Skin epidermis (tissue), 12 donors: Measurements from ENCODE around the gene CD69.
A peak's percentile ranks its signal among the peaks of the same experiment; 100 is the strongest.

ENCODE experiments used
- H3K27ac ChIP-seq, 21 experiments: fragments of 200-600 bp; sonication (generic) in 11 of 21; one replicate each; pipeline ENCODE4 v1.5.0; 2020; ENCODE audit warnings: mild to moderate bottlenecking in 3 of 21, inconsistent platforms in 2 of 21, moderate library complexity in 2 of 21
- H3K4me3 ChIP-seq, 7 experiments: fragments of 200-600 bp; sonication (generic) in 2 of 7; one replicate each; pipeline ENCODE4 v1.5.0; 2020; ENCODE audit warnings: inconsistent platforms in 2 of 7, mild to moderate bottlenecking in 2 of 7, moderate library complexity in 1 of 7

The CD69 gene

DNA sequence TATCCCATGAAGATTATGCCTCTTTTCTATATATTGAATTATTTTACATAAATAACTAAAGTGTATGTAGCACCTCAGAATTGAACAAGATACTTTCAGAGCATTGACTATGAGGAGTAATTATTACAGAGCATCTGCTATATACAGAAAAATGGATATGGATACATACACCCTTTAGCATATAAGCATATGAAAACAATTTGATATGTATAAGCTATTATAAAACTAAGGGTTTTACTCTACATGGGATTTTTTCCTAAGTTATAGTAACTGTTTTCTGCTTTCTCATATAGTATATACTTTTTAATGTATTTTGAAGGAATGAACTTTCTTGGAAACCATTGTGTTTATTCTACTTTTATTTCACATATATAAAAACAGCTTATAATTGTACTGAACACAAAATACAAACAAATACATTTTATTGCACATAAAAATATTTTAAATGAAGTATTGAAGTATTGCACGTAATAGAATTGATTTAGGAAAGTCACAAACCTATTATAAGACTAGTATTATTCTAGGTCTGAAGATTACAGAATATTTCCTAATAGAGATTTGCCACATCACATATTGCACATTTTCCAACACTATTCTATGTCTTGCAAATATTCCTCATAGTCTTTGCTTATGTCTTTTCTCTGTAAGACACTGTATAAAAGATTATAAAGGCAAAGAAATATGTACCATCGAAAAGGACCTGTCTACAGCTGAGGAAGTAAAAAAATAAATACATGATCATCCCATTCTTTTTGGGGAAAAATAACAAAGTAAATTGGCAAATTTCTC lies 8.4 kb downstream of the CD69 start:
- no peak overlapping the region for H3K27ac ChIP-seq

DNA sequence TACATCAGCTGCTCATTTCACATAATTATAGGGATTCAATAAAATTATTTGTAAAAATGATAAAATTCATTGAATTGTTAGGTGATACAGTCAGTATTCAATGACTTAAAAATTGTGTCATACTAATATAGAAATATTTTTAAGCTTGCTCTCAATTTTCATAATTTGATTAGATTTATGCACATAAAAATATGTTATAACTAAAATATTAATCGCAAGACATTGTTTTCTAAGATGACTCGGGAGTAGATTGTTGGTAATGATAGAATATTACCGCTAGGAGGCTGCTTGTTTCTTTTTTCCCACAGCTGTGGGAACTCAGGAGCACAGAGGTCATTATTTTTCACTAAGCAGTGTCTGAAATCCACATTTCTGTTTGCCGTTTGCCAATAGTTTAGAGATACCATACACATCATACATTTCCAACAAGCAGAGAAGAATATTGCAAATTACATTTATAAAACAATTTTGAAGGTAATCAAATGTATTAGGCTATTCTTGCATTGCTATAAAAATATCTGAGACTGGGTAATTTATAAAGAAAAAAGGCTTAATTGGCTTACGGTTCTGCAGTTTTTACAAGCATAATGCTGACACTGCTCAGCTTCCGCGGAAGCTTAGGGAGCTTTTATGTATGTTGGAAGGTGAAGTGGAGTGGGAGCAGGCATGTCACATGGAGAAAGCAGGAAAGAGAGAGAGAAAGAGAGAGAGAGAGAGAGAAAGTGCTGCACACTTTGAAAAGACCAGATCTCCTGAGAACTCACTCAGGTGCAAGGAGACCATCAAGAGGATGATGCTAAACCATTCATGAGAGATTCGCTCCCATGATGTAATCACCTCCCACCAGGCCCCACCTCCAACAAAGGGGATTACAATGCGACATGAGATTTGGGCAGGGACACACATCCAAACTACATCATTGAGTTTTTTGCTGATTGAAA lies 9.2 kb downstream of the CD69 start:
- H3K4me3 ChIP-seq = peak overlapping the region in 1 of 7 experiments; percentile 0
- H3K27ac ChIP-seq = no peak overlapping the region

More for the DNA sequence above, 8.4 kb downstream of the CD69 start:
- H3K4me3 ChIP-seq = no peak overlapping the region

DNA sequence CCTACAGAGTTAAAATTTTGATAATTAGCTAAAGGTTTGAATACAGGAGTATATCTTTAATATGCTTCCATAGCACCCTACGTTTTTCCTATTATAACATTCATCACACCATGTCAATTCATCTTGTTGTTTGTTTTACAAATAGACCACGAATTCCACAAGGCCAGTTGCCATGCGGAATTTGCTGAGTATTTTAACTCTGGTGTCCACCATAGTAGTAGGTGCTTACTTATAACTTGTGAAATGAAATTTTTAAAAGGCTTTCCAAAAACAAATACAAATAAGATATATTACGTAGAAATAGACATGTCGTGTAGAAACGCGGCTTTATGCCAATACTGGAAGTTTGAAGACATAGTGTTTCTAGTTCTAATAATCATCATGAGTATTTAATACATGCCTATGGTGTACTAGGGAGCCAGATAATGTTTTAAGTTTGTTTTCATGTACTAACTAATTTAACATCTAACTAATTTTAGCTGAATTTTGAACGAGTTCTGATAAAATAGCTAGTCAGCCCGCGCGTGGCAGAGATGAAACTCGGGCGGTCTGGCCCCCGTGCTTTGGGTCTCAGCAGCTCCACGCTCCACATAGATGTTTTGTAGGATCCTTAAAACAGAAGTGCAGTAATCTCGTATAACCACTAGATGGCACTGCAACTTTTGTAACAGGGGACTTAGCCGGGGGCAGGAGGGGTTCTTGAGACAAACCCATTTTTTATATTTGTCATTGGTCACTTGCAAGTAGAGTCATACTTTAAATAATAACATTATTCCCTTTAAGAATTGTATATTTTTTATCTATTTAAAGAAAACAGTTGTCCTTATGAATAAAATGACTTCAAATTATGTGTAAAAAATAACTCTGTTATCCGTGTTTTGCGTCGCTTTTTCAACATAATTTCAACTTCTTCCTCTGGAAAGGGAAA lies 10.2 kb downstream of the CD69 start:
- Histone ChIP-seq H3K27ac (no peak overlapping the region), H3K4me3 (peak overlapping the region in 2 of 7 experiments; percentile 0 to 1)

DNA sequence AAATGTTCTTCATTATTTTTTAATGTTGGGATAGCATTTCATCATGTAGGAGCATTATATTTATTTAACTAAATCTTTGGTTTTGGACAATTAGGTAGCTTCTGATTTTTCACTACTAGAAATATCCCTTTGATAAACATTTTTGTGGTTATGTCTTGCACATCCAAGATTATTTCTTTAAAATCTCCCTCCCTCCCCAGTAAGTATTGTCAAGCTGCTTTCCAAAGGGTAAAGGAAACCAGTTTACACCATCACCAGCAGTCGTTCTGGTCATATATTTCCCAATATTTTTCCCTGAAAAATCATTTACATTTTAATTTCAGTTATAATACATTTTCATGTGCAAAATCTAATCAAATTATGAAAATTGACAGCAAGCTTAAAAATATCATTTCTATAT lies 11.1 kb downstream of the CD69 start:
- Histone ChIP-seq H3K27ac (no peak overlapping the region), H3K4me3 (no peak overlapping the region)

DNA sequence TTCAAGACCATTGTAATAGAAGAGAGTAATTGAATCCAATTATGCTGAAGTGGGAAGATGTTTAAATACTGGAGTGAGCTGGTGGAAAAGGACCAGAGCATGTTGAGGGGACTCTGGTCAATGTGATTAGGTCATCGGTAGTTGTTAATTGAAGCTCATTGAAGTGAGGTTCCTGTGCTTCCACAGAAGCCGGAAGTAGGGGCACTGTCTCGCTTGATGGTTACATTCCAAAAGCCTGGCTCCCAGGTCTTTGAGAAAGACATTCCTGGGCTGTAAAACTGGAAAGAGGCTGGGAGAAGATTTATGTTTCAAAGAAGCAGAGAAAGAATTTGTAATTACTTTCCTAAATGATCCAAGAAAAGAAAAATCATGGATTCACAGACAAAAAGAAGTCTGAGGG lies 15.5 kb downstream of the CD69 start:
- Histone ChIP-seq H3K4me3 (no peak overlapping the region), H3K27ac (no peak overlapping the region)

DNA sequence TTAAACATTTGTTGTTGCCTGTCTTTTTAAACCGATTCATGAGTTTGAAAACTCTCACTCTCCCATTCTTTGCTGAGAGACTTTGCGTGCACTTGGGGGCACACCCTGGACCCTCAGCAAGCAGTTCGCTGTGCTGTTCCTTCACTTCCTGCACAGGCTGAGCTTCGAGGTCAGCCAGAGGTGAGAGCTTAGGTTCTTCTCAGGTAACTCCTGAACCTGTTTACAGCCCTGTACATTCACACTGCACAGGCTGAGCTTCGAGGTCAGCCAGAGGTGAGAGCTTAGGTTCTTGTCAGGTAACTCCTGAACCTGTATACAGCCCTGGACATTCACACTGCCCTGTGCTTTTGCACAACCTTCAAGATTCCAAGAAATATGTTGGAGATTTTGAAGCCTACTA lies 18.0 kb downstream of the CD69 start:
- peak overlapping the region in 6 of 21 experiments; percentile 2 to 45 (median 28) for H3K27ac ChIP-seq
- H3K4me3 ChIP-seq = no peak overlapping the region

DNA sequence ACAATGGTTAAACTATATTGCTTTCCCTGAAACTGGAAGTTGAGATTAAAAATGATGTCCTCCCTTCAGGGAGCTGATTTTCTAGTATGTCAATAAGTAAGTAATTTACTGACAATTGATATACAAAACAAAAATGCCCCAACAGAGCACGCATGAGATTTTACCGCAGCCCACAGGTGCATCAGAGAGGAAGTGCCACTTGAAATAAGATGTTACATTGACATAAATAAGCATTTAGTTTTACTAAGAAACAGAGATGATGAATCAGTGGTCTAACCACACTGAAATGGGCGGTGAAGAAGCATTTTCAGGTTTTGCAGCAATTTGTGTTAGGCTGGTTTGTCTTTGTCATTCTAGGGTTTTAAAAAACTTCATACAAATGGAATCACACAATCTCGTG lies 19.0 kb downstream of the CD69 start:
- H3K27ac ChIP-seq = peak overlapping the region in 2 of 21 experiments; percentile 37 to 52
- H3K4me3 ChIP-seq = no peak overlapping the region

DNA sequence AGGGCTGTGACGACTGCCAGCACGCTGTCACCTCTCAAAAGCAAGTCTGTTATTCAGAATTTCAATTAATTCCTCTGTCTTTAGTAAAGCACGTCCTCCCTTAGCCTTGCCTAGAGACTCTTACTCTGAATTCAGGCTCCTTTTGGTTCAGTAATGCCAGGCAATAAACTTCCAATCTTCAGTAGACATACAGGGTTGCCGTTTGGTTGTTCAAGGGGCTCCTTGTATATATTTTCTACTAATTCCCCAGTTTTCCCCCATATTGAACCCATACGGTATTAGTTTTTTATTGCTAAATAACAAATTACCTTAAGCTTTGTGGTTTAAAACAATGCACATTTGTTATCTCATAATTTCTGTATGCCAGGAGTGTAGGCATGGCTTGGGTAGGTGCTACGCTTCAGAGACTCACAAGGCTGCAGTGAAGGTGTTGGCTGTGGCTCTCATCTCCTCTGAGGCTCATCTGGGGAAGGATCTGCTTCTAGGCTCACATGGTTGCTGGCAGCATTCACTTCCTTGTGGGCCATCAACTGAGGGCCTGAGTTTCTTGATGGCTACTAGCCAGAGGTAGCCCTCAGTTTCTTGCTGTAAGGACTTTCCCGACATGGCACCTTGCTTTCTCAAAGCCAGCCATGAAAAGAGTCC lies 20.5 kb downstream of the CD69 start:
- peak overlapping the region in 12 of 21 experiments; percentile 6 to 72 (median 52) for H3K27ac ChIP-seq
- H3K4me3 ChIP-seq = peak overlapping the region in 5 of 7 experiments; percentile 2 to 40 (median 21)

DNA sequence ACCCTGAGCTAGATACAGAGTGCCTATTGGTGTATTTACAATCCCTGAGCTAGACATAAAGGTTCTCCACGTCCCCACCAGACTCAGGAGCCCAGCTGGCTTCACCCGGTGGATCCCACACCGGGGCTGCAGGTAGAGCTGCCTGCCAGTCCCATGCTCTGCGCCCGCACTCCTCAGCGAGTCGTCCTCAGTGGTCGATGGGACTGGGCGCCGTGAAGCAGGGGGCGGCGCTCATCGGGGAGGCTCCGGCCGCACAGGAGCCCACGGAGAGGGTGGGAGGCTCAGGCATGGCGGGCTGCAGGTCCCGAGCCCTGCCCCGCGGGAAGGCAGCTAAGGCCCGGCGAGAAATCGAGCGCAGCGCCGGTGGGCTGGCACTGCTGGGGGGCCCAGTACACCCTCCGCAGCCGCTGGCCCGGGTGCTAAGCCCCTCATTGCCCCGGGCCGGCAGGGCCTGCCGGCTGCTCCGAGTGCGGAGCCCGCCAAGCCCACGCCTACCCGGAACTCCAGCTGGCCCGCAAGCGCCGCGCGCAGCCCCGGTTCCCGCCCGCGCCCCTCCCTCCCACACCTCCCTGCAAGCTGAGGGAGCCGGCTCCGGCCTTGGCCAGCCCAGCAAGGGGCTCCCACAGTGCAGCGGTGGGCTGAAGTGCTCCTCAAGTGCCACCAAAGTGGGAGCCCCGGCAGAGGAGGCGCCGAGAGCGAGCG lies 21.1 kb downstream of the CD69 start:
- Histone ChIP-seq H3K4me3 (peak overlapping the region in 5 of 7 experiments; percentile 2 to 40 (median 21)), H3K27ac (peak overlapping the region in 13 of 21 experiments; percentile 6 to 72 (median 52))

DNA sequence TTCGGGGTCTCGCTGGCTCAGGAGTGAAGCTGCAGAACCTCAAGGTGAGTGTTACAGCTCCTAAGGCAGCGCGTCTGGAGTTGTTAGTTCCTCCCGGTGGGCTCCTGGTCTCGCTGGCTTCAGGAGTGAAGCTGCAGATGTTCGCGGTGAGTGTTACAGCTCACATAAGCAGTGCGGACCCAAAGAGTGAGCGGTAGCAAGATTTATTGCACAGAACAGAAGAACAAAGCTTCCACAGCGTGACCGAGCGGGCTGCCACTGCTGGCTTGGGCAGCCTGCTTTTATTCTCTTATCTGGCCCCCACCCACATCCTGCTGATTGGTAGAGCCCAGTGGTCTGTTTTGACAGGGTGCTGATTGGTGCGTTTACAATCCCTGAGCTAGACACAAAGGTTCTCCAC lies 21.8 kb downstream of the CD69 start:
- peak overlapping the region in 1 of 7 experiments; percentile 25 for H3K4me3 ChIP-seq
- peak overlapping the region in 2 of 21 experiments; percentile 52 to 69 for H3K27ac ChIP-seq

DNA sequence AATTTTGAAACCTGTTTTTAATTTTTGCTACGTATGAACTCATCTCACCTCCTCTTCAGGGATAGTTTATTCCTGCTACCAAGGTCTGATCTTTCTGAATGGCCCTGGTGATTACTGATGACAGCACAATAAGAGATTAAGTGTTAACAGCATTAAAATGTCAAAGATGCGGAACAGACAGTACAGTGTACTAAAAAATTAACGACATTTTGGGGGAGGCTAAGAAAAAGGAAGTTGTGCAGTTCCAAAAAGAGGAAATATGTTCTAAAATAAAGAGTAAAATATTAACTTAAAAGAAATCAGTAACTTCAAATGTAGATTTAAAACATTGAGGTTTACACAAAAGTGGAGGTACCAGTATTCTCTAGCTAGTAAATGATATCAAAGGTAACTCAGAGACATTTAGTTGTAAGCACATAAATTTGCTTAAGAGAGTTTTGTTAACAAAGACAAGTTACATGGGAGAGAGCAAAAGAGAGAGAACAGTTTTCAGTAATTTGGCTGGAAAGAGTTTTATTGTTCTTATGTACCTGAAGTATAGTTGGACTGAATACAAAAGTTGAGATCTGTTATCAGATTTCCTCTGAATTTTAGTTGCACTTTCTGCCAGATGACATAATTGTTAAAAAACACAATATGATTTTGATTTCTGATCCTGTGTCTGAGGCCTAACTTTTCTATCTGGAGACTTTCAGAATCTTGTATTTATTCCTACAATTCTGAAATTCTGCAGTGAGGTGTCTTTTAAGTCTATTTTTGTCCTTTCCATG lies 23.6 kb downstream of the CD69 start:
- H3K4me3 ChIP-seq = no peak overlapping the region
- H3K27ac ChIP-seq = peak overlapping the region in 16 of 21 experiments; percentile 14 to 80 (median 42)

DNA sequence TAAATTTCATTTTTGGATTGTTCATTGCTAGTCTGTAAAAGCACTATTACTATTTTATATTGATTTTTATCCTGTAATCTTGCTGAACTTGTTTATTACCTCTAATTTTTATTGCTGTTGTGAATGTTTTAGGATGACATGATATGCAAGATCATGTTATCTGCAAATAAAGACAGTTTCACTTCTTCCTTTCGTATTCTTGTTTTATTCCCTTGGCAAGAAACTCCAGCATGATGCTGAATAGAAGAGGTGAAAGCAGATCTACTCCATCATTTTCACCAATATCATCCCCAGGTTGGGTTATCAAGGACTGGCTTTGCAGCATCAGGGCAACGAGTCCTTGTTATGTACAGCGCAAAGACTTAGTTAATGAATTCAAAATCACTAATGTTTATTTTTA lies 25.1 kb downstream of the CD69 start:
- Histone ChIP-seq H3K27ac (peak overlapping the region in 1 of 21 experiments; percentile 1), H3K4me3 (no peak overlapping the region)

DNA sequence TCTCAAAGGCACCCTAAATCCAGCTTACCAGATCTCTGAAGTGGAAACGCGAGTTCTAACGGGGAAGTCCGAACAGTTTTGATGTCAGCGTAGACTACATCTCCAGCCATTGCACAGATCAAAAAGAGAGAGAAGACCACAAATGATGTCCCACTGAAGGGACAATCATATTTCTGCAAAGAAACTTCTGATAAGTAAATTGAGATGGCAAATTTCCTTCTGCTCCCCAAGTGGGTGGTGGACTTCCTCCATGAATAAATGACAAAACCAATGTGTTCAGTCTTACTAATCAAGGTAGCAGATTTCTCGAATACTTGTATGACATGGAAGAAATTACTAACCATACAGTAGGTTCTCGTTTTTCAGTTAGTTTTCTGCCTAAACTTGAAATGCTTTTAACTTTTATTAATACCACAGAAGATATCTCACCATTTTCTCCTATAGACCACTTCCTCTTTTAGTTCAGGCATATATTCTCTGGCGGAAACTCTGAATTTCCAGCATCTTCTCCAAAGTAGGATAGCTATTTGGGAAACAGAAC lies 27.7 kb downstream of the CD69 start, which contains the start of gene CLECL1:
CLECL1 (minus strand) TSS at position 177 of the 541 bp plus-strand sequence.
- H3K4me3 ChIP-seq = peak within 1 kb of the TSS in 1 of 7 experiments; percentile 6
- peak within 1 kb of the TSS in 12 of 21 experiments; percentile 0 to 81 (median 56) for H3K27ac ChIP-seq

DNA sequence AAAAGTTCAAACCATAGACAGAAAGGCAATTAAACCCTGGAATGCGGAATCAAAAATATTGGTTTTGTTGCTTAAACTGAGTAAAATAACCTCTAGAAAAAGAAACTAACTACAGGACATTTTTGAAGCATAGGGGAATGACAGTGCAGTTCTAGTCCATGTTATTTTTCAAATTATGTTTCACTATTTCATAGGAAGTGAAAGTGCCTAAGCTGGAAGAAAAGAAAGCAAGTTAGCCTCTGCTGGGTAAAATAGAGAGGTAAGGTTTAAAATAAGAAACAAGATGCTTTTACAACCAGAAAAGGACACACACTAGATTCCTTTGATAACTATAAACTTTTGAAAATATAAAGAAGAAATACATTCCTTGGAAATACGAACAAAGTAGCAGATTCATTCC lies 28.9 kb downstream of the CD69 start:
- H3K27ac ChIP-seq = peak overlapping the region in 11 of 21 experiments; percentile 0 to 81 (median 57)

DNA sequence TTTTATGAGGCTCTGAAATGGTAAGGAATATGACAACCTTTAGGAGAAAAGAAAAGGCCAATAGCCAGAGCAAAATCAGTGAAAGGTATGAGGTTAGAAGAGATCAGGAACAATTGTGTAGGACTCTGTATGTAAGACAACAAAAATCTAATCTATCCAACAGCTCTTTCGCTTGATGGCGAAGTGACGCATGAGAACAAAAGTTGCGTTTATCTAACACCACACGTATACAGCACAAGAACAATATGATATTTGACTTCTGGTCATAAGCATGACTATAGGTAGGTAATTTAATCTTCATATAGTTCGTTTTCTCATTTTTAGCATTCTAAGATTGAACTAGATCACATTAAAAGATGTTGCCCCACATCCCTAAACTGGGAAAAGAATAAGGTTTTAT lies 29.3 kb downstream of the CD69 start:
- Histone ChIP-seq H3K27ac (peak overlapping the region in 11 of 21 experiments; percentile 0 to 81 (median 57)), H3K4me3 (no peak overlapping the region)

More for the DNA sequence above, 28.9 kb downstream of the CD69 start:
- H3K4me3 ChIP-seq = peak overlapping the region in 1 of 7 experiments; percentile 6

DNA sequence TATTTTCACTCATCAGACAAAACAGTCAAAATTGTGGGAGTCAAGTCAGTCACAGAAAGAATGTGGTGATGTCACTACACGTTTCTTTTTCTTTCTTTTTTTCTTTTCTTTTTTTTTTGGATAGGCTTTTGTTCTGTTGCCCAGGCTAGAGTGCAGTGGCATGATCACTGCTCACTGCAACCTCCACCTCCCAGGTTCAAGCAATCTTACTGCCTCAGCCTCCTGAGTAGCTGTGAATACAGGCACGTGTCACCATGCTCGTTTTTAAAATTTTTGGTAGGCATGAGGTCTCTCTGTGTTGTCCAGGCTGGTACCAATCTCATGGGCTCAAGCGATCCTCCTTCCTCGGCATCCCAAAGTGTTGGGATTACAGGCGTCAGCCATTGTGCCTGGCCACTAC lies 30.1 kb downstream of the CD69 start:
- peak overlapping the region in 5 of 21 experiments; percentile 0 to 81 (median 71) for H3K27ac ChIP-seq
- no peak overlapping the region for H3K4me3 ChIP-seq

DNA sequence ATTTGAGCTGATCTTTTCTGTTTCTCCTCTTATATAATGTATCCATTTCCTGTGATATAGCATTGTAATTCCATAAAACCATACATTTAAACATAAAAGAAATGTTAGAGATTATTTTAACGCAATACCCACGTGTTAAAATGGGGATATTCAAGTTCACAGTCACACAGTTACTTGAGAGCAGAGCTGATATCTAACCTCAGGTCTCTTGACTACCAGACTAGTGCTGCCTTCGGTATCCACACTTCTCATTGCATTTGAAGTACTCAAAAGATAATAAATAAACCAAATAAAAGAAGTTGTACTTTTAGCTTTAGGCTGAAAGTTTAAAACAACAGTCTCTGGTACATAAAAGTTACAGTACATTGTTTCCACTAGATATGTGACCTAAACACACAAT lies 30.7 kb downstream of the CD69 start:
- peak overlapping the region in 2 of 21 experiments; percentile 79 to 81 for H3K27ac ChIP-seq

More for the DNA sequence above, 30.7 kb downstream of the CD69 start:
- H3K4me3 ChIP-seq = no peak overlapping the region
